Psoas muscle (tissue), 8 donors: ENCODE measurements around the gene C14orf119. TPM values are rescaled to one million over a fixed set of nuclear protein-coding genes. Genes with fewer than 3 reads are reported as not detected.
A peak's percentile ranks its signal among the peaks of the same experiment; 100 is the strongest.

Source experiments
- ATAC-seq, 4 donors: fragments of 200-7000 bp; cut with Tn5 transposase; one replicate each; pipeline ENCODE4 v1.9.1; 2020; ENCODE audit warnings: moderate library complexity in 3 of 4, mild to moderate bottlenecking in 2 of 4
- DNase-seq, 2 donors: peaks; one replicate each; pipeline ENCODE4 v3.0.0-alpha.2; 2020
- H3K27ac ChIP-seq: fragments of 200-600 bp; one replicate; pipeline ENCODE4 v1.8.0; 2022
- H3K27me3 ChIP-seq, 3 donors: fragments of 200-600 bp in 1 of 3; one replicate each; pipeline versions ENCODE4 v1.6.1 to v1.8.0; 2013 to 2022; ENCODE audit warnings: low read length in 2 of 3, mild to moderate bottlenecking in 2 of 3, moderate library complexity in 1 of 3; ENCODE audit not compliant: insufficient read depth in 3 of 3
- H3K36me3 ChIP-seq, 2 donors: fragments of 200-600 bp in 1 of 2; one replicate each; pipeline versions ENCODE4 v1.6.1 to v1.8.0; 2013 to 2022; ENCODE audit warnings: low read depth in 1 of 2, mild to moderate bottlenecking in 1 of 2, moderate library complexity in 1 of 2; ENCODE audit not compliant: insufficient read depth in 1 of 2
- H3K4me1 ChIP-seq: fragments of 200-600 bp; one replicate; pipeline ENCODE4 v1.8.0; 2022
- H3K4me3 ChIP-seq: fragments of 200-600 bp; one replicate; pipeline ENCODE4 v1.8.0; 2022; ENCODE audit warnings: mild to moderate bottlenecking
- H3K9me3 ChIP-seq: fragments of 200-600 bp; one replicate; pipeline ENCODE4 v1.8.0; 2022
- WGBS, 3 donors: extraction: QIAGEN DNeasy Blood & Tissue Kit; methylation state at CpG; one replicate each; pipeline versions ENCODE4 v1.1.6 to v1.1.7; 2013; 5-methylcytosine and 5-hydroxymethylcytosine counted together
- intact Hi-C, 2 donors: fragments of 100-400 bp; cut with DNase I; formaldehyde crosslinking; loops; one replicate each; pipeline versions ENCODE4 v1.11.0 to v1.14.2; 2022
- polyA plus RNA-seq, 3 donors: library from polyadenylated mRNA; stranded (reverse); fragments of 200-250 nt; gene quantifications; one replicate each; pipeline ENCODE4 v1.2.3, GENCODE V29; 2013
- total RNA-seq, 4 donors: library from RNA; stranded (reverse); fragmentation: NEBNext Ultra II Directional in 2 of 4; extraction: Animal tissue kit (Norgen Biotek cat#: 25700) in 2 of 4; gene quantifications; one replicate each; pipeline versions ENCODE4 v1.2.1 to v1.2.4, GENCODE V29; 2021 to 2023
- TF ChIP-seq, protein P1 (sequence below): fragments of 200-600 bp; IDR thresholded peaks from one replicate; pipeline ENCODE4 v1.8.0; 2022; ENCODE audit warnings: antibody characterized with exemption
- donor health status: healthy with polysubstance abuse.
- donor health status: DM: no; HTN: no; CAD: no; lungs with moderate emphysema.
- donor health status: Bipolar disorder and iron deficiency.
- donor health status: healthy.
- donor health status: DM: yes; HTN: yes; CAD: no.
- donor health status: DM: no; HTN: no; CAD: no.
- donor health status: DM: no; HTN: no; CAD: no.
- donor health status: DM: yes; HTN: yes; CAD: no.

C14orf119 gene
- total and polyA plus RNA-seq, 7 donors = 23.2 to 65.3 (median 28.8) TPM

DNA sequence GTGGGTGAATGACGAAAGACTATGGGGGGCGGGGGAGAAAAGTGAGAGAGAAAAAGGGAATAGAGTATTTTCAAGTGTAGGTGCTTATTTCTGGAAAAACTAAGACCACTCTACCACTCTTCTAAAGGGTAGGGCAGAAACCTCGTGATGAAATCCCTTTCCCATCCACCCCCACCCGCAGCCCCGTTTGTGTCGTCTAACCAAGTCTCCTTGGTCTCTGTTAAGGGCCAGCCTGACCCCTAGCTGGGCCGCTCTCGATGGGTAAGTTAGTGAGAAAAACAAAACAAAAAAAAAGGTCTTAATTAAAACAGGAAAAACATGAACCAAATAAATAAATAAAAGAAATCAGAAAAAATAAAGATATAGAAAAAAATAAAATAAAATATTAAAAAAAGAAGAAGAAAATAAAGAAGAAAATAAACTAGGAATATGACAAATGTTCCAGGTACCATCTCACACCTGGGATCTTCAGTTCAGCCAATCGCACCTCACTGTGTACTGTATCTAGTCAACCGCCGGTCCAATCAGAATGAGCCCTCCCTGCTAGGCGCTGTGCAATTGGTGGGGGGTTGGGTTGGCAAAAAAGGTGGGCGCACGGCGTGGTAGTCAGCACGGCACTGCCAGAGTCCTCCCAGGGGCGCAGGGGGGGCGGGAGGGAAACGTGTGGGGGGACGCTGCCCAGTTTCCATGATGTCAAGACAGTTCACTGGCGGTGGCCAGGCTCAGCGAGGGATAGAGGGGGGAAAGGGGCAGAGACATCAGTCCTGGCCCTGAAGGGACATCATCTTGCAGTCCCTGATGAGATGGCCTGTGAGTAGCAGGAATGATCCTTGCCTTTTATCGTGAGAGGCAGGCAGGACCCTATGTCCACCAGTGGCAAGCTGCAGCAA is 28.2 kb upstream of the C14orf119 start:
- peaks cover 34 to 77% of the 10 kb centered on the region in 2 donors for H3K36me3 ChIP-seq
- ATAC-seq (no peak), DNase-seq (no peak)
- no peaks in the 10 kb centered on the region for H3K27me3 ChIP-seq
- no peaks in the 10 kb centered on the region for H3K9me3 ChIP-seq
- TF ChIP-seq, protein P1, sequence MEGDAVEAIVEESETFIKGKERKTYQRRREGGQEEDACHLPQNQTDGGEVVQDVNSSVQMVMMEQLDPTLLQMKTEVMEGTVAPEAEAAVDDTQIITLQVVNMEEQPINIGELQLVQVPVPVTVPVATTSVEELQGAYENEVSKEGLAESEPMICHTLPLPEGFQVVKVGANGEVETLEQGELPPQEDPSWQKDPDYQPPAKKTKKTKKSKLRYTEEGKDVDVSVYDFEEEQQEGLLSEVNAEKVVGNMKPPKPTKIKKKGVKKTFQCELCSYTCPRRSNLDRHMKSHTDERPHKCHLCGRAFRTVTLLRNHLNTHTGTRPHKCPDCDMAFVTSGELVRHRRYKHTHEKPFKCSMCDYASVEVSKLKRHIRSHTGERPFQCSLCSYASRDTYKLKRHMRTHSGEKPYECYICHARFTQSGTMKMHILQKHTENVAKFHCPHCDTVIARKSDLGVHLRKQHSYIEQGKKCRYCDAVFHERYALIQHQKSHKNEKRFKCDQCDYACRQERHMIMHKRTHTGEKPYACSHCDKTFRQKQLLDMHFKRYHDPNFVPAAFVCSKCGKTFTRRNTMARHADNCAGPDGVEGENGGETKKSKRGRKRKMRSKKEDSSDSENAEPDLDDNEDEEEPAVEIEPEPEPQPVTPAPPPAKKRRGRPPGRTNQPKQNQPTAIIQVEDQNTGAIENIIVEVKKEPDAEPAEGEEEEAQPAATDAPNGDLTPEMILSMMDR = no peak
- no peak overlapping the region for H3K4me3 ChIP-seq
- 81 to 85% (median 82%) methylated on average over 23 of the region's 23 CpGs for WGBS, 3 donors
- no peak overlapping the region for H3K27ac ChIP-seq
- peaks cover 37% of the 10 kb centered on the region for H3K4me1 ChIP-seq
- intact Hi-C loops = no loop called here

DNA sequence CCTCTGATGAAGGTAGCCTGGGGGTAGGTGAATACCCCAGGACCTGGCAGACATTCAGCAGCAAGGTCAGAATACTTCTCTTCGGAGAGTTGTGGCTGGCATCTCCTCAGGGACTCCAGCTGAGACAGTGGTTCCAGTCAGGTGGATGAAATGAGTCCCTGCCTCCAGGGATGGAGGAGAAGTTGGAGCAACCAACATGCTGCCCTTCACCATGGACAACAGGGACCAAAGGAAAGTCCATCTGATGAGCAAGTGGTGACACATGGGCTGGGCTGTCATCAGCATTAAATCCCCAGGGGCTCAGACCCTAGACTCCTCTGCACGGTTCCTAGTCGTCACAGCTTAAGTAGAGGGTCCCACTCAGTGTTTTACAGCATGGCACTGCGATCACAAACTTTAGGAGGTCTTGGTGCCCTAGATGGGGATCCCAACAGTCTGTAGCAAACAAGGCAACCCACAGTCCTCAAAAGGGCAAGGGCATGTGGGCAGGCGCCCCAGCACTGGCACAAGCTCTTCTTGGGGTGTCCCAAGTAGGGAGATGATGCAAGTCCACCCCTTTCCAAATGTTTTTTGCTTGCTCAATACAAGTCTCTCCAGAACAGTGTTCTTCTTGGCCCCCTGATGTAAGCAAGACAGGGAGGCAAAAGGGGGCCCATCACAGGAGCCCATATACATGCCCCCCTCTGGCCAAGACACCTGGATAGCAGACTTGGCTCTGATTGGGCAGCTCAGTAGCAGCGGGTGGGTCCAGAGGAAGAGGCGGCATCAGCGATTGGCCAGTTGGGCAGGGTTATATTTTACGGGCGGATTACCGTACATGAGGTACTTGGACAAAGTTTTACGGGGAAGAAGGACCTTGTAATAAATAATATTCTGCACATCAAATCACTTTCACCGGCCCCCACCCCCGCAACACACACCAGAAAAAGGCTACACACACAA is 27.2 kb upstream of the C14orf119 start:
- Histone ChIP-seq H3K27ac (no peak overlapping the region), H3K4me3 (peak overlapping the region; percentile 10), H3K27me3 (no peaks in the 10 kb centered on the region), H3K4me1 (peaks cover 39% of the 10 kb centered on the region), H3K9me3 (no peaks in the 10 kb centered on the region), H3K36me3 (peaks cover 28 to 77% of the 10 kb centered on the region in 2 donors)
- intact Hi-C loops = no loop called here
- TF ChIP-seq, protein P1 = no peak
- ATAC-seq = peak in 3 of 4 donors; percentile 11 to 28 (median 16)
- DNase-seq = no peak
- 69 to 80% (median 73%) methylated on average over 14 of the region's 14 CpGs for WGBS, 3 donors

GRCh38 chr14:23068789-23069412 is 26.4 kb upstream of the C14orf119 start:
- Histone ChIP-seq H3K27ac (peak overlapping the region; percentile 1), H3K36me3 (peaks cover 21 to 77% of the 10 kb centered on the region in 2 donors), H3K4me1 (peaks cover 39% of the 10 kb centered on the region), H3K4me3 (peak overlapping the region; percentile 10), H3K27me3 (no peaks in the 10 kb centered on the region), H3K9me3 (no peaks in the 10 kb centered on the region)
- WGBS, 3 donors = 30 to 35% (median 31%) methylated on average over 8 of the region's 8 CpGs
- intact Hi-C loops = no loop called here
- TF ChIP-seq, protein P1 = peak; percentile 97
- peak; percentile 78 to 81 (median 79) for ATAC-seq
- peak; percentile 68 to 79 for DNase-seq

- H3K27ac ChIP-seq = peak overlapping the region; percentile 1
Observed at GRCh38 chr14:23069413-23069806, 25.9 kb upstream of the C14orf119 start.

More at GRCh38 chr14:23069413-23069806, 25.9 kb upstream of the C14orf119 start:
- no peak for ATAC-seq
- Histone ChIP-seq H3K9me3 (no peaks in the 10 kb centered on the region), H3K27me3 (no peaks in the 10 kb centered on the region), H3K4me3 (no peak overlapping the region), H3K36me3 (peaks cover 16 to 77% of the 10 kb centered on the region in 2 donors), H3K4me1 (peaks cover 39% of the 10 kb centered on the region)
- TF ChIP-seq, protein P1 = no peak
- WGBS, 3 donors = 83 to 89% (median 86%) methylated on average over 3 to 4 of the region's 4 CpGs
- DNase-seq = no peak
- intact Hi-C loops = no loop called here
